NB4 (cell line): ENCODE results near the gene CCT6A.
A peak's percentile ranks its signal among the peaks of the same experiment; 100 is the strongest.
"Not testable (repeated sequence)": the region's sequence is repeated elsewhere in the genome, so short reads cannot be mapped to it uniquely, and the experiment has no call there.

Source experiments
- DNase-seq: peaks from one replicate; pipeline ENCODE4 v3.0.0; 2010; ENCODE audit warnings: low read depth
- H3K4me3 ChIP-seq: one replicate; pipeline ENCODE4 v1.5.1; 2011; ENCODE audit warnings: mild to moderate bottlenecking, low read depth, low read length, moderate library complexity
- CTCF ChIP-seq: IDR thresholded peaks from one replicate; pipeline ENCODE4 v1.5.1; 2012; ENCODE audit warnings: low read depth, low read length
- MAX ChIP-seq: IDR thresholded peaks from 2 replicates; pipeline ENCODE4 v1.6.1; 2011; ENCODE audit warnings: low read depth, low read length
- MYC ChIP-seq: IDR thresholded peaks from 2 replicates; pipeline ENCODE4 v1.6.1; 2011; ENCODE audit warnings: low read depth, low read length
- POLR2A ChIP-seq: IDR thresholded peaks from 2 replicates; pipeline ENCODE4 v1.6.1; 2011; ENCODE audit warnings: mild to moderate bottlenecking; ENCODE audit not compliant: insufficient read length; ENCODE audit errors: extremely low read depth

Gene CCT6A

GRCh38 chr7:56083150-56083785 is 31.7 kb downstream of the CCT6A start:
- no peak for TF ChIP-seq CTCF
- no peak for TF ChIP-seq POLR2A
- TF ChIP-seq MYC = no peak
- no peak for TF ChIP-seq MAX
- DNase-seq = no peak

GRCh38 chr7:56086761-56087160 is 35.2 kb downstream of the CCT6A start:
- no peak for DNase-seq
- TF ChIP-seq MYC = no peak
- TF ChIP-seq MAX = no peak
- no peak for TF ChIP-seq POLR2A
- TF ChIP-seq CTCF = no peak

More at GRCh38 chr7:56083150-56083785, 31.7 kb downstream of the CCT6A start:
- no peak overlapping the region for H3K4me3 ChIP-seq

GRCh38 chr7:56087445-56087844 is 35.9 kb downstream of the CCT6A start:
- DNase-seq = no peak

More at GRCh38 chr7:56086761-56087160, 35.2 kb downstream of the CCT6A start:
- H3K4me3 ChIP-seq = no peak overlapping the region

GRCh38 chr7:56091591-56091990 is 40.0 kb downstream of the CCT6A start:
- DNase-seq = no peak
- no peak overlapping the region for H3K4me3 ChIP-seq
- TF ChIP-seq MYC (no peak), CTCF (no peak), MAX (no peak), POLR2A (no peak)

More at GRCh38 chr7:56087445-56087844, 35.9 kb downstream of the CCT6A start:
- TF ChIP-seq CTCF (no peak), MAX (no peak), MYC (no peak)
- H3K4me3 ChIP-seq = no peak overlapping the region

- not testable (repeated sequence) for H3K4me3 ChIP-seq, DNase-seq
Observed at GRCh38 chr7:56092388-56092787, 40.8 kb downstream of the CCT6A start.

GRCh38 chr7:56092789-56093531 is 41.4 kb downstream of the CCT6A start, which contains the start of gene PHKG1:
Gene PHKG1 (minus strand): TSS chr7:56092952. CDS start chr7:56088941, 4,011 bp downstream.
- no peak within 1 kb of the TSS for H3K4me3 ChIP-seq
- TF ChIP-seq POLR2A (no peak), CTCF (no peak), MAX (no peak), MYC (no peak)
- DNase-seq = peak; percentile 39
